NCI-H1417 (cell line): ENCODE results near the gene TMC1.

Source experiments
- DNase-seq, 3 experiments: peaks; one replicate each; lab custom pipeline; 2025; lab: John Stamatoyannopoulos, UW

The TMC1 gene

DNA sequence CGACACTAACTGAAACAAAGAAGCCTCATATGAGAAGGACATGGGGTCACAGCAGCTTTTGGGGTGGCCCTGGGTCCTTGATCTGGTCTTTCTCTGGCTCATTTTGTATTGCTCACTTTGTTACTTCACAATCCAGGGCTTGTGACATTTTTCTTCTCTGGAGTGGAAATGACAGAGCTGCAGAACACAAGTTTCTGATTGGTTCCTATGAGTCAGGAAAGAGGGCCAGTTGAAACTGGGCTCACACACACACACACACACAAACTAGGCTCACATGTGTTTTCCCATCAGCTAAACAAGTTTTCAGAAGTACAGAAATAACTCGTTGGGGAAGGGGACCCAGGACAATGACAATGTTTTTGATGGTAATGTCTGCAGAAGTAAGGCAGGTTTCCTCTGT, 54.3 kb downstream of the TMC1 start:
- DNase-seq: no peak

DNA sequence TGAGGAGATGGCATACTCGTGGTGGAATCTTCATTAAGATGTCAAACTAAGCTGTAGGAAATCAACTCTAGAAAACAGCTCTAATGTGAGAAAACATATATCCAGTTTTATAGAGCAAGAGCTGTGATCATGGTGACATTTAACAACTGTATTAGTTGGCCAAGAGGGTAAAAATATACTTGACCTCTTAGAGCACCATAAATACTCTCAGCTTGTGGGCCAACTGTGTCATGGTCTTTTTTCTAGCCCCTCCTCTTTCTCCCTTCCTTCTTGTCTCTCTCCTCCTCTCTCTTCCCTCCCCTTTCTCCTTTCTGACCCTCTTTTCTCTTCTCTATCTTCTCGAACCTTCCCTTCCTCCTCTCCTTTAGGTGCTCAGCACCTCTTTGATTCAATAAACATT, 54.7 kb downstream of the TMC1 start:
- DNase-seq: no peak

GRCh38 chr9:72577212-72577753, 55.9 kb downstream of the TMC1 start:
- no peak for DNase-seq

- DNase-seq: no peak
These were observed 57.8 kb downstream of the TMC1 start for GRCh38 chr9:72579190-72579589.

DNA sequence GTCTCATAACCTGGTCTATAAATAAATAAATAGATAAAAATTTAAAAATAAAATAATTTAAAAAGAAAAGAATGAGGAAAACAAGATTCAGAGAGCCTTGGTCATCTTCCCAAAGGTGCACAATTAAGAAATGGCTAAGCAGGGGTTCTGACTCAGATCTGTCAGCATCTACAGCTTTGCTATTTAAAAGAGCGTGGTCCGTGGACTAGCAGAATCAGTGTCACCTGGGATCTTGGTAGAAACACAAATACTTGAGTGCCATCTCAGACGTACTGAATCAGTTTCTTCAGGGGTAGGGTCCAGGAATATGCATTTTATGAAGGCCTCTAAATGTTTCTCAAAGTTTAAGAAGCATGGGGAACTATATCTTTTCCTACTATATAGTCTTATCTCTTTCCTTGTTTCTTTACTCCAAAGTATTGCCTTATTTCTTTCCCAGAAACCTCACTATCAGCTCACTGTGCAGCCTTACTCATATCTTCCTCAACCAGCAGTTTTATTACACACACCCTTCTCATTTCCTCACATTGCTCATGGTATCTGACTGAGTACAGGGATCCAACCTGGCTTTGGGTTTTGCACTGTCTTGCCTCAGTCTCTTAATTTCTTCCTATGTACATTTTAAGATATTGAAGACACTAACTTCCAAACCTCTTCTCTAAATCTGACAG, 58.6 kb downstream of the TMC1 start:
- no peak for DNase-seq

- no peak for DNase-seq
These were observed 60.3 kb downstream of the TMC1 start for GRCh38 chr9:72581694-72582093.

GRCh38 chr9:72583370-72583769, 62.0 kb downstream of the TMC1 start:
- no peak for DNase-seq

DNA sequence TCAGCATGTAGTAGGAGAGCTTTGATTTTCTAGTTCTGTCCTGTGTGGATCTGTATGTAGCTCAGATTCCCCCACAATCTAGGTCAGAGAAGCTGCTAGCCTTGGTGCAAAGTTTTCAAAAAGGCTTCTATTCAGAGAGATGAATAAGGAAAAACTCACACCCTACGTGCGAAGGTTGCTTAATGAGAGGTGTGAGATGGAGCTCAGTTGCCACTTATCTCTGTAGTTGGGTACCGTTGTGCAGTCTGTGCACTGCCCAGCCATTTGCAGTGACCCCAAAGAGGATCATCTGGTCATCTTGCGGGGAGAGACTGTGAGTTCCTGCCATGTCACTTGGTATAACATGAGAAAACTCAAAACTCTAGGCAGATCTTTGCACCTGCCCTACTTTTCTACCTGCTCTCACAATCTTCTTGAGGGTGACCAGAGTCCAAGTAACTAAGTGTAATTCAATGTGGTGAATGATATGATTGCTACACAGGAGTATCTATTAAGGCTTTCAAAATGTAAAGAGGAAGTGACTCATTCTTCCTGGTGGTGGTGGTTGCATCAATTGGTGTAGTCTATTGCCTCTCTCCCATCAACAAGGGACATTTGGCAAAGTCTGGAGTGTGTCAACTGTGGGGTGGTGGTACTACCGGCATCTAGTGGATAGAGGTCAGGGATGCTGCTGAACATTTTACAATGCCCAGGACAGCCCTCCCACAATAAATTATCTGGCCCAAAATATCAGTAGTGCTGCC, 65.2 kb downstream of the TMC1 start:
- no peak for DNase-seq

GRCh38 chr9:72588336-72588735, 66.9 kb downstream of the TMC1 start:
- no peak for DNase-seq

- no peak for DNase-seq
These were observed 68.5 kb downstream of the TMC1 start for GRCh38 chr9:72589667-72590521.

- no peak for DNase-seq
These were observed 69.4 kb downstream of the TMC1 start for GRCh38 chr9:72590824-72591223.

- peak; percentile 30 to 82 (median 48) for DNase-seq
These were observed 71.3 kb downstream of the TMC1 start for GRCh38 chr9:72592502-72593403.

DNA sequence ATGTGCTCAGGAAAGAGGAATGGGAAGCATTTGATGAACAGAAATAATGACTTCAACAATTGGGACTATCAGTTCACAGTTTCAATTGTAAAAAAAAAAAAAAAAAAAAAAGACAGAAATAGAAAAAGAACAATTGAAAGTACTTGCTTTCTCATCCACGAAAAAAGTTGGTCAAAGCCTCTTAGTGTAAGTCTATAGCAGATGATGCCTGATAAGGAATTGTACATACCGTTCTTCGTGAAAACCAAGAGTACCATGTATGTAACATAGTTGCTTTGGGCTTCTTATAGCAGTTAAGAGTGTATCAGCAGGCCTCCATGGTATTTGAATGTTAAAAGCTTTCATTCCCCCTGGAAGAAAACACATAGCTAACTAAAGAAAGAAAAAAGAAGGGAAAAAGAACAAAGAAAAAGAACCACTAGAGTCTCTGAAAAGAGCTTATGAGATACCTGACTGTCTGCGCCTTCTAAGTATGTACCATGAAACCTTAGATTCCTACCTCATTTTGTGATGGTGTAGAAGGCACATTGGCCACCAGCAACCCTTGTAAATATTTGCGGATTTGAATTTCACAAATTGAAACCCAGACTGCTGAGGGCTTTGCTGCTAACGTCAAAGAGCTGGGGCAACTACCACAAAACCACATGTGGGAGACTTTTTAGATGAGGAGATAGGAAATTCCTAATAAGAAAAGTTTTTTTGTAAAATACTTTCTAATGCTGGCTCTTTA, 75.2 kb downstream of the TMC1 start:
- no peak for DNase-seq

GRCh38 chr9:72597181-72597517, 75.7 kb downstream of the TMC1 start:
- DNase-seq: no peak

DNA sequence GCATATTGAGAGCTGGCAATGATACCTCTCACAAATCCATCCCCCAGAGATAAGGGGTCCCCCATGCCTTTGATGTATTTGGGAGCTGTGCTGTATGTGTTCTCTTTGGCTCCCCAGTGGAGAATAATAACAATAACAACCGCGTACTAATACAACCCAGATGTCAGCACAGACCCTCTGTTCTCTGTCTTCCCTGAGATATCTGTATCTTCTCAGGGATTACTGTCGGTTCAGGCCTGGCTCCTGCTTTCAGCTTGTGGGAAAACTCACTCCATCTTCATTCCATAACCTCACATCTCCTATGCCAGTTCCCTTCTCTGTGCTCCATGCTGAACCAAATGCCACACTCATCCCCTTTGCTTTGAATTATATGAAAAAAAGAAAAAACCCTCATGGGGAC, 76.2 kb downstream of the TMC1 start:
- DNase-seq: no peak

DNA sequence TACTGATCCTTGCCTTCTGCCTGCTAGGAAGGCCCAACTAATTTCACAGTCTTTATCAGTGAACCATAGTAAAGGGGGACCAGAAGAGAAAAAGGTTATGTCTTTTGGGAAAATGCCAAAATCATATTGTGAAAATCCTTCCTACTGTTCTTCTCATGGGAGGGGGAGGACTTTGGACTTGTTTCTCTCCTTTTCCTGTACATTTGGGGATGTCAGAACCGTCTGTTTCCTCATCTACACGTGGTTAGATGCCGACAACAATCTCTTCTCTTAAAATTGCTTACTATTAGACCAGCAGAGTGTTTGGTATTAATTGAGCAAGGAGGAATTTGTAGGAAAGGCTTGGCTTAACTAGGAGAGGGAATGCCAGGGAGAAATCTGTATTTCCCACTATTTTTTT, 77.2 kb downstream of the TMC1 start:
- no peak for DNase-seq

DNA sequence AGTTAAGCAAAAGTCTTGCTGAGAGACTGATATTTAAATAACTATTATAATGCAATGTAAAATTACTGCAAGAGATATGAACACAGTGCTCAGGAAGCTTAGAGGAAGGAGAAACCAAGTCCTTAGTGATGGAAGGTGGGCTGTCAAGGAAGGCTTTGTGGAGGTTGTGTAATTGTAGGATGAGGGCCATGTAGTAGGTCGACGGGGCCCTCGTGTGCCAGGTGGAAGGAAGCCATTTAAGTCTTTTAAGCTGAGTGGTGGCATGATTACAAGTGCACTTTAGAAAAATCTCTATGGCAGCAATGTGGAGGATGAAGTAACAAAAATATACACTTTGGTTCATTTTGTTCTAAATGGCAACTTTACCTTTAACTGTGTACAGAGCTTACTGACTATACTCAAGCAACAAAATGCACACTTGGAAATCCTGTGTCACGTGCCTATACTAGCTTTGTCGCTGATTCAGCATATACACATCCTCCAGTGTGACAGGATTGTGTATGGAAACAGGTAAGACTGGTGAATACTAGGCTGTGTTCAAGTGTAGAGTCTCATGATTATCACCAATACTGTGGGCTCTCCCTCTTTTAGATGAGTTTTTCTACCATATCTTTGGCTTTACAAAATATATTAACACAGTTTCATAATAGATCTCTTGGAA, 78.6 kb downstream of the TMC1 start:
- no peak for DNase-seq

DNA sequence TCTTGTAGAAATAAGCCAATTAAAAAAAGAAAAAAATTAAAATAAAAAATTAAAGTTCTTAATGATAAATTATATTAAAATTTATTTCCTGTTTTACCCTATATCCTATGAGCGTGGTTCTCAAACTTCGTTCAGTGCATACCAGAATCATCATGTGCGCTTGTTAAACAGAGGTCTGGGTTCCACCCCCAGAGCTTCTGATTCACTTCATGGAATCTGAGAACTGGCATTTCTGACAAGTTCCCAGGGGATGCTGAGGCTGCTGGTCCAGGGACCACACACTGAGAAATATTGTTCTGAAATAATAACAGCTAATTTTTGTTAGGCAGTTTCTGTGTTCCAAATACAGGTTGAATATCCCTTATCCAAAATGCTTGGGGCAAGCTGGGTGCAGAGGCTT, 79.3 kb downstream of the TMC1 start:
- no peak for DNase-seq

DNA sequence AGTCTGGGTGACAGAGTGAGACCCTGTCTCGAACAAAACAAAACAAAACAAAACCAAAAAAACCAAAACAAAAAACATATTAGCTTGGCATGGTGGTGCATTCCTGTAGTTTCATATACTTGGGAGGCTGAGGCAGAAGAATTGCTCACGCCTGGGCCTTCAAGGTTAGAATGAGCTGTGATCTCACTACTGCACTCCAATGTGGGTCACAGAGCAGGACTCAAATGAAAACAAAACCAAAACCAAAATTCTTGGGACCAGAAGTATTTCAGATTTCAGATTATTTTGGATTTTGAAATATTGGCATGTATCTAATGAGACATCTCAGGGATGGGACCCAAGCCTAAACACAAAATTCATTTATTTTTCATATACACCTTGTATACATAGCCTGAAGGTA, 80.2 kb downstream of the TMC1 start:
- no peak for DNase-seq

DNA sequence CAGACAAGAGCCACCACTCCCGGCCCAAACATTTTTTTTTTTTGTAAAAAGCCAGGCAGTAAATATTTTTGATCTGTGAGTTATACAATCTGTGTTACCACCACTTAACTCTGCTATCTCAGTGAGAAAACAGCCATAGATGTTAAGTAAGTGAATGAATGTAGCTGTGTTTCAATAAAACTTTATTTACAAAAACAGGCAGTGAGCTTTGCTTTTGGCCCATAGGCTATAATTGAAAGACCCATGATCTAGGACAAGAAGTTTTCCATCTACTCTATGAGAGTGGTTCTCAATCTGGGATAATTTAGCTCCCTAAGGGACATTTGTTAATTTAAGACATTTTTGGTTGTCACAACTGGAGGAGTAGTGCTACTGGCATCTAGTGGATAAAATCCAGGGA, 91.0 kb downstream of the TMC1 start:
- DNase-seq: no peak
